Measurements from ENCODE around the gene ENDOD1.

Gene ENDOD1

DNA sequence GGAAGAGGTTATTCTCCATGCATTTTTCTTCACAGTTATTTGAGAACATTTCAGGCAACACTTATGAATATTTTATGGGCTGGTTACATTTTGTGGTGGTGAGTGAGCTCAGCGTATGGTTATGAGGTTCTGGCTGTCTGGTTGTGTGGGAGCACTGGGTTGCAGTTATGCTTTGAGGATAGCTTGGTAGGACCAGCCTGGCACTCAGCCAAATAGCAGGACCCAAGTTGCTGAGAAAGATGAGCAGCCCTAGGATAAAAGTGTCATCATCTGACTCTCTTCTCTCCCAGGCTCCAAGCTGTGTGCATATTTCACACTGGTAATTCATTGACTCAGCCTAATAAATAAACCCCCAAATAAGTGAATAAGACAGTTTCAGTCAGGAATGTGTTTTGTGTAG lies 31.0 kb upstream of the ENDOD1 start:
- Histone ChIP-seq H3K36me3 (ENCODE audit: control insufficient read depth, insufficient read depth, low read length) (no peaks in the 10 kb centered on the region), H3K4me1 (ENCODE audit: control insufficient read depth, insufficient read depth, low read length, poor library complexity, severe bottlenecking) (no peaks in the 10 kb centered on the region), H3K9me3 (ENCODE audit: control insufficient read depth, low read length) (no peaks in the 10 kb centered on the region), H3K27ac (ENCODE audit: low read depth, low read length, severe bottlenecking) (no peak overlapping the region), H3K4me3 (ENCODE audit: extremely low read depth, insufficient read depth, low read length, poor library complexity, severe bottlenecking) (no peak overlapping the region)
- WGBS, 2 experiments (ENCODE audit: insufficient coverage in 2 of 2), result 71 to 100% methylated on average over 1 of the region's 1 CpG

DNA sequence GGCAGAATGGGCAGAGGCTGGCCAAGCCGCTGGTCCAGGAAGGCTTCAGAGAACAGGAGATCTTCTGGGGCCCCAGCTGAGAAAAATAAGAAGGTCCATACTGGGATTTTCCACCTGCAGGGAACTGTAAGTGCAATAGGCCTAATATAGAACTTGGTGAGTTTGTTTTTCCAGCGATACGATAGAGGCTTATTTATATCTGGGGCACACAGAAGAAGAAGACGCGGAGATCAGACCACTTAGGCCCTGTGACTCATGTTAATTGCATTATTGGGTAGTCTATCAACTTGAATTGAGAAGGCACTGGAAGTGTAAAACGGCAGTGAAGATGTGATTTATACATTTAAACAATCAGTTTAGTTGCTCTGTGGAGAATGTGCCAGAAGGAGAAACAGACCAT lies 30.6 kb upstream of the ENDOD1 start:
- H3K9me3 ChIP-seq (ENCODE audit: control insufficient read depth, low read length), result no peaks in the 10 kb centered on the region
- H3K4me1 ChIP-seq (ENCODE audit: control insufficient read depth, insufficient read depth, low read length, poor library complexity, severe bottlenecking), result no peaks in the 10 kb centered on the region
- WGBS, 2 experiments (ENCODE audit: insufficient coverage in 2 of 2), result 83 to 92% methylated on average over 6 of the region's 6 CpGs
- H3K27ac ChIP-seq (ENCODE audit: low read depth, low read length, severe bottlenecking), result no peak overlapping the region
- no peaks in the 10 kb centered on the region for H3K36me3 ChIP-seq (ENCODE audit: control insufficient read depth, insufficient read depth, low read length)
- no peak overlapping the region for H3K4me3 ChIP-seq (ENCODE audit: extremely low read depth, insufficient read depth, low read length, poor library complexity, severe bottlenecking)

DNA sequence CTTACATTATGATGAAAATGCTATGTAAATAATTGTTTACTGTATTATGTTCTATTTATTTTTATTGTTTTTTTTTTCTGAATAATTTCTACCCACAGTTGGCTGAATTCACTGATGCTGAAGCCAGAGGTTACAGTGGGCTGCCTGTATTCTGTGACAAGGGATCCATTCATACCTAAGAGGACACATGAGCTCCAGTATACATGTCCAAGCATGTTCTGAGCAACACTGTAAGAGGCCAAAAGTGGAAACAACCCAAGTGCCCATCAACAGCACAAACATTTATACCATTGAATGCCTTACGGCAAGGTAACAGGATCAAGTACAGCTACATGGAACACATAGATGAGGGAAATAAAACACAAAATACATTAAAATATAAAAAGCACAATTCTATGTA lies 24.3 kb upstream of the ENDOD1 start:
- Histone ChIP-seq H3K4me3 (ENCODE audit: extremely low read depth, insufficient read depth, low read length, poor library complexity, severe bottlenecking) (no peak overlapping the region), H3K4me1 (ENCODE audit: control insufficient read depth, insufficient read depth, low read length, poor library complexity, severe bottlenecking) (peaks cover 5% of the 10 kb centered on the region), H3K9me3 (ENCODE audit: control insufficient read depth, low read length) (no peaks in the 10 kb centered on the region), H3K27ac (ENCODE audit: low read depth, low read length, severe bottlenecking) (no peak overlapping the region), H3K36me3 (ENCODE audit: control insufficient read depth, insufficient read depth, low read length) (no peaks in the 10 kb centered on the region)
- no CpG with 5 or more reads among the region's 1 CpG for WGBS, 2 experiments (ENCODE audit: insufficient coverage in 2 of 2)

DNA sequence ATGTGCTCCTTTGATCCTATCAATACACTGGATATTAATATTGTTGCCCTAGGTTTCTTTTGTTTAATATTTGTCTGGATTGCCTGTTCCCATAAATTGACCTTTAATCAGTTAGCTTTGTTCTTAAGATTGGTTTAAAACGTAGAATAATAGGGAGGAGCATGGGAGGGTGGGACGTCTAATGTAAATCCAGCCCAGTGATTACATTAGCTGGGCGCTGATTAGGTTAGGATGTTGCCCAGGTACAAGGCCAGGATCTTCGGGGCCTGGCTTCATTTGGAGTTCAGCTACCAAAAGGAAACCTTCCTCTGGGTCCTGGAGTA lies 23.0 kb upstream of the ENDOD1 start, which contains the start of gene SRSF8:
Gene SRSF8, plus strand, starts transcription at position 204 of the 323 bp plus-strand sequence. CDS start 308 bp downstream, outside the sequence.
- H3K36me3 ChIP-seq (ENCODE audit: control insufficient read depth, insufficient read depth, low read length), result no peaks in the 10 kb centered on the region
- H3K4me3 ChIP-seq (ENCODE audit: extremely low read depth, insufficient read depth, low read length, poor library complexity, severe bottlenecking), result peak within 1 kb of the TSS; percentile 79
- peak within 1 kb of the TSS; percentile 75 for H3K27ac ChIP-seq (ENCODE audit: low read depth, low read length, severe bottlenecking)
- H3K9me3 ChIP-seq (ENCODE audit: control insufficient read depth, low read length), result no peaks in the 10 kb centered on the region
- WGBS, 2 experiments (ENCODE audit: insufficient coverage in 2 of 2), result 0% methylated on average over 2 to 3 of the region's 4 CpGs
- peaks cover 5% of the 10 kb centered on the region for H3K4me1 ChIP-seq (ENCODE audit: control insufficient read depth, insufficient read depth, low read length, poor library complexity, severe bottlenecking)

DNA sequence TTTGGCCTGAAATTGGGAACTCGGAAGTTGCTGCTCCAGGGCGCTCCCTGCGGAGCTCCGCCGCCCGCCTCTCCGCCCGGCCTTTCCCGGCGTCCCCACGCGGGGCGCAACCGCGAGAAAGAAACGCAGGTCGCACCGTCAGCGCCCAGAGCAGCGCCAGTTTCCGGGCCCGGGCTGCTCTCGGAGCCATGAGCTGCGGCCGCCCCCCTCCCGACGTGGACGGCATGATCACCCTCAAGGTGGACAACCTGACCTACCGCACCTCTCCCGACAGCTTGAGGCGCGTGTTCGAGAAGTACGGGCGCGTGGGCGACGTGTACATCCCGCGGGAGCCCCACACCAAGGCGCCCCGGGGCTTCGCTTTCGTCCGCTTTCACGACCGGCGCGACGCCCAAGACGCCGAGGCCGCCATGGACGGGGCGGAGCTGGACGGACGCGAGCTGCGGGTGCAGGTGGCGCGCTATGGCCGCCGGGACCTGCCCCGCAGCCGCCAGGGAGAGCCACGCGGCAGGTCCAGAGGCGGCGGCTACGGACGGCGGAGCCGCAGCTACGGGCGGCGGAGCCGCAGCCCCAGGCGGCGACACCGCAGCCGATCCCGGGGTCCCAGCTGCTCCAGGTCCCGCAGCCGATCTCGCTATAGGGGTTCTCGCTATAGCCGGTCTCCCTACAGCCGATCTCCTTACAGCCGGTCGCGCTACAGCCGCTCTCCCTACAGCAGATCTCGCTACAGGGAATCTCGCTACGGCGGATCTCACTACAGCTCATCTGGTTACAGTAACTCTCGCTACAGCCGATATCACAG lies 22.4 kb upstream of the ENDOD1 start:
- Histone ChIP-seq H3K4me1 (ENCODE audit: control insufficient read depth, insufficient read depth, low read length, poor library complexity, severe bottlenecking) (peaks cover 5% of the 10 kb centered on the region), H3K9me3 (ENCODE audit: control insufficient read depth, low read length) (no peaks in the 10 kb centered on the region), H3K36me3 (ENCODE audit: control insufficient read depth, insufficient read depth, low read length) (no peaks in the 10 kb centered on the region), H3K27ac (ENCODE audit: low read depth, low read length, severe bottlenecking) (peak overlapping the region; percentile 75), H3K4me3 (ENCODE audit: extremely low read depth, insufficient read depth, low read length, poor library complexity, severe bottlenecking) (peak overlapping the region; percentile 79)
- 0% methylated on average over 63 to 80 of the region's 98 CpGs for WGBS, 2 experiments (ENCODE audit: insufficient coverage in 2 of 2)

DNA sequence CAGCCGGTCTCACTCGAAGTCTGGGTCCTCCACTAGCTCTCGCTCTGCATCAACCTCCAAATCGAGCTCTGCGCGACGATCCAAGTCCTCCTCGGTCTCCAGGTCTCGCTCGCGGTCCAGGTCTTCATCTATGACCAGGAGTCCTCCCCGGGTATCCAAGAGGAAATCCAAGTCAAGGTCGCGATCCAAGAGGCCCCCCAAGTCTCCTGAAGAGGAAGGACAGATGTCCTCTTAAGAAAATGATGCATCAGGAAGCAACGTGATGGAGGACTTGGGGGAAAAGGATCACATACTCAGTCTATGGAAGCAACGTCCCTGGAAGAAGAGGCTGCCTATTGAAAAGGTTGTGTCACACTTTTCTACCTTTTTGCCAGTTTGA lies 21.8 kb upstream of the ENDOD1 start:
- peak overlapping the region; percentile 75 for H3K27ac ChIP-seq (ENCODE audit: low read depth, low read length, severe bottlenecking)
- no peaks in the 10 kb centered on the region for H3K9me3 ChIP-seq (ENCODE audit: control insufficient read depth, low read length)
- H3K4me1 ChIP-seq (ENCODE audit: control insufficient read depth, insufficient read depth, low read length, poor library complexity, severe bottlenecking), result peaks cover 5% of the 10 kb centered on the region
- H3K36me3 ChIP-seq (ENCODE audit: control insufficient read depth, insufficient read depth, low read length), result no peaks in the 10 kb centered on the region
- 1 to 4% methylated on average over 9 to 13 of the region's 16 CpGs for WGBS, 2 experiments (ENCODE audit: insufficient coverage in 2 of 2)
- peak overlapping the region; percentile 79 for H3K4me3 ChIP-seq (ENCODE audit: extremely low read depth, insufficient read depth, low read length, poor library complexity, severe bottlenecking)

DNA sequence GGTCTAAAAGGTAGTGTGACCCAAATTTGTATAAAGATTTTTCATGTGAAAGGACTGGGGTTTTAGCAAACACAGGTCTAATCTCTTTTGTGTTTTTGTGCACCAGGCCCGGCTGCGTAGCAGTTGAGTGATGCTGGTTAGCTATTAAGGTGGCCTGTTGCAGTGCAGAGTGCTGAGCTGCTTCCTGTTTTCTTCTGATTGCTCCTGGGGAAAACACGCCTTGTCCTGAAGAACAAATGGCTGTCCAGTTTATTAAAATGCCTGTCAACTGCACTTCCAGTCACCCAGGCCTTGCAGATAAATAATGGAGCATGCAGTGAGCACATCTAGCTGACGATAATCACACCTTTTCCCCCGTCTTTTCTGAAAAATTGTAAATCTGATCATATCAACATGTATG lies 21.1 kb upstream of the ENDOD1 start:
- Histone ChIP-seq H3K4me3 (ENCODE audit: extremely low read depth, insufficient read depth, low read length, poor library complexity, severe bottlenecking) (peak overlapping the region; percentile 79), H3K36me3 (ENCODE audit: control insufficient read depth, insufficient read depth, low read length) (no peaks in the 10 kb centered on the region), H3K4me1 (ENCODE audit: control insufficient read depth, insufficient read depth, low read length, poor library complexity, severe bottlenecking) (peaks cover 5% of the 10 kb centered on the region), H3K27ac (ENCODE audit: low read depth, low read length, severe bottlenecking) (peak overlapping the region; percentile 75), H3K9me3 (ENCODE audit: control insufficient read depth, low read length) (no peaks in the 10 kb centered on the region)
- WGBS, 2 experiments (ENCODE audit: insufficient coverage in 2 of 2), result 55 to 77% methylated on average over 3 to 4 of the region's 5 CpGs

DNA sequence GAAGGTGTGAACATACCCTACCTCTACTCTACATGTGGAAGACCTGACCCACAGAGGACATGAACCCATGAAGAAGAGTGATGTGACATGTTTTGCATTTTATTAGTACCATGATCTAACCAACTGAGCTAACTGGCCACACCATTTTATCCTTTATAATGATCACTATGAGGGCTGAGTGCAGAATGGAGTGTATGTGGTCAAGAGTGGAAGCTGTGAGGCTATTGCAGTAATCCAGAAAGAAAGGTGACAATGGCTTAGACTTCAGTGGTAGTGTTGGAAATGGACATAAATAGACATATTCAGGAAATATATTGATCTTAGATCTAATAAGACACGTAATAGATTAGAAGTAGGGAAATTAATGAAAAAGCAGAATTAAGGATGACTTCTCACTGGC lies 19.2 kb upstream of the ENDOD1 start:
- H3K4me3 ChIP-seq (ENCODE audit: extremely low read depth, insufficient read depth, low read length, poor library complexity, severe bottlenecking), result no peak overlapping the region
- 100% methylated on average over 1 of the region's 1 CpG; no CpG with 5 or more reads in 1 of the 2 experiments for WGBS, 2 experiments (ENCODE audit: insufficient coverage in 2 of 2)
- no peaks in the 10 kb centered on the region for H3K4me1 ChIP-seq (ENCODE audit: control insufficient read depth, insufficient read depth, low read length, poor library complexity, severe bottlenecking)
- H3K27ac ChIP-seq (ENCODE audit: low read depth, low read length, severe bottlenecking), result no peak overlapping the region
- H3K9me3 ChIP-seq (ENCODE audit: control insufficient read depth, low read length), result no peaks in the 10 kb centered on the region
- no peaks in the 10 kb centered on the region for H3K36me3 ChIP-seq (ENCODE audit: control insufficient read depth, insufficient read depth, low read length)

DNA sequence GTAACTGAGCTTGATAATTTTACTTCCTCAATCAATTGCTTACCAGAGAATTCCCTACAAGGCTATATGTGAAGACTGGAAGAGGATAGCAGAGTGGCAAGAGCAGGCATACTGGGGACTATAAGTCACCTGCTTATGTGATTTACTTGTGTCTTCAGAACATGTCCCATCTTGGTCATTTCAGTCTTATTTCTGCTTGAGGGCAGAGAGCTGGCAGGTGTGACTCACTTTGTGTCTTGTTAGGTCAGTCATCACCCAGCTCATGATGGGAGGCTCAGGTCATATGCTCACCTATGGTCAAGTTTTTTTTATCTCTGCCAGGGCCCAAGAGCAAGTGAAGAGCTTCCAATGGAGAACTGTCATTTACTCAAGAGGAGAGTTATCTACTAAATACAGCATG lies 16.7 kb upstream of the ENDOD1 start:
- H3K9me3 ChIP-seq (ENCODE audit: control insufficient read depth, low read length), result no peaks in the 10 kb centered on the region
- H3K27ac ChIP-seq (ENCODE audit: low read depth, low read length, severe bottlenecking), result no peak overlapping the region
- no peak overlapping the region for H3K4me3 ChIP-seq (ENCODE audit: extremely low read depth, insufficient read depth, low read length, poor library complexity, severe bottlenecking)
- H3K4me1 ChIP-seq (ENCODE audit: control insufficient read depth, insufficient read depth, low read length, poor library complexity, severe bottlenecking), result no peaks in the 10 kb centered on the region
- no peaks in the 10 kb centered on the region for H3K36me3 ChIP-seq (ENCODE audit: control insufficient read depth, insufficient read depth, low read length)

DNA sequence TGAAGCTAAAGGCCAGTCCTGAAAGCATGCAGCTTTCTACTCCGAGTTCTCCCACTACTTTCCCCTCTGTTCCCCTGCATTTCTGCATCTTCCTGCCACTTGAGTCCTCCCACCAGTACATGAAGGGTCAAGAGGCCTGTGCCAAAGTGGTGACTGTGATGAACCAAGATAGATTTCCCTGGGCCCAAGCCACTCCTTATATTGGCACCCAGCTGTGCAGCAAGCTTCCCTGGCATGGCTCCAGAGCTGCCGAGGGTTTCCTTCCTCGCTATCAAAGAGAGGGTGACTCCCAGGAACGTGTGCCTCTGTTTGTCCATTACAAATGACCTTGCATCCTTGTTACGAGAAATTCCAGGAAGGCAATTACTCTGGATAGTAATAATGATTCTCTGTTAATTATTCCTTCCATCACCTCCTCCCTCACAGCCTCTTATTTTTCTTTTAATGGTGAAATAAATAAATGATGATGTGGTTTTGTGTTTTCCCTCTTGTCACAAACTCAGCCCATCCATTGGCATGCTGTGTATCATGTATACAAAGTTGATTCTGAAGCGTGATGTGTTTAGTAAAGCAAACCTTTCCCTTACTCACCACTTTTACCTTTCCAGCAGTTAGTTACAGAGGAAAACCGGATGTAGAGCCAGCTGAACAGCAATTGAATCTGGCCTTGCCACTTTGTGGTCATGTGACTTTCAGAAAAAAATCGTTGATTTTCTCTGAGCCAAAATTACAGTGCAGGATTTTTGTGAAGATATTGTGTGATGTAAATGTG lies 14.7 kb upstream of the ENDOD1 start:
- Histone ChIP-seq H3K36me3 (ENCODE audit: control insufficient read depth, insufficient read depth, low read length) (no peaks in the 10 kb centered on the region), H3K9me3 (ENCODE audit: control insufficient read depth, low read length) (no peaks in the 10 kb centered on the region), H3K27ac (ENCODE audit: low read depth, low read length, severe bottlenecking) (no peak overlapping the region), H3K4me1 (ENCODE audit: control insufficient read depth, insufficient read depth, low read length, poor library complexity, severe bottlenecking) (no peaks in the 10 kb centered on the region), H3K4me3 (ENCODE audit: extremely low read depth, insufficient read depth, low read length, poor library complexity, severe bottlenecking) (no peak overlapping the region)
- WGBS, 2 experiments (ENCODE audit: insufficient coverage in 2 of 2), result 79 to 88% methylated on average over 4 to 5 of the region's 8 CpGs

DNA sequence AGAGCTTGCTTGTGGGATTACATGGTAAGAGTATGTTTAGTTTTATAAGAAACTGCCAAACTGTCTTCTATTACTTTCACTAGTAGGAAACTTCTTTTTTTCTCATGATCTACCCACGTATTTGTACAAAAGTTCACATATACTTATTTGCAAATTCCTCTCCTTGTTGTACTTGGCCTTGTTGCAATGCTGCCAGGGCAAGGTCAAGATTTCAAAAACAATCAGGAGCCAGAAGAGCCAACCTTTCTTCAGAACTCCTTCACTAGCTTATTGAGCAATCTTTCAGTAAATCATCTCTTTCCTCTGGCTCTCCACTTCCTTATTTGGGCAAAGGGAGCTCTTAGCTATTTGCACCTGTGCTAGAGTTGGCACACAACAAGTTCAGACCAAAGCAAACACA lies 13.2 kb upstream of the ENDOD1 start:
- WGBS, 2 experiments (ENCODE audit: insufficient coverage in 2 of 2), result 80 to 92% methylated on average over 1 of the region's 1 CpG
- H3K27ac ChIP-seq (ENCODE audit: low read depth, low read length, severe bottlenecking), result no peak overlapping the region
- H3K4me3 ChIP-seq (ENCODE audit: extremely low read depth, insufficient read depth, low read length, poor library complexity, severe bottlenecking), result no peak overlapping the region
- no peaks in the 10 kb centered on the region for H3K9me3 ChIP-seq (ENCODE audit: control insufficient read depth, low read length)
- peaks cover 10% of the 10 kb centered on the region for H3K4me1 ChIP-seq (ENCODE audit: control insufficient read depth, insufficient read depth, low read length, poor library complexity, severe bottlenecking)
- no peaks in the 10 kb centered on the region for H3K36me3 ChIP-seq (ENCODE audit: control insufficient read depth, insufficient read depth, low read length)

Data from mesodermal cell (in vitro differentiated cells).